Right lobe of liver (tissue), 4 donors: ENCODE data around the gene FERMT1.

Experiments used
- CTCF ChIP-seq, 4 donors: fragments of 200-600 bp in 3 of 4; fragments of 450-650 bp in 1 of 4; IDR thresholded peaks; one replicate each; pipeline versions ENCODE4 v1.5.1 to v1.8.0; 2016 to 2022; ENCODE audit warnings: antibody characterized with exemption in 4 of 4, mild to moderate bottlenecking in 2 of 4
- POLR2A ChIP-seq: fragments of 450-650 bp; IDR thresholded peaks from one replicate; pipeline ENCODE4 v1.6.1; 2017; ENCODE audit warnings: antibody characterized with exemption, mild to moderate bottlenecking
- donor health status: DM: no; HTN: no; CAD: no.
- donor health status: DM: no; HTN: no; CAD: no.
- donor health status: DM: no; HTN: yes; CAD: no.

- TF ChIP-seq CTCF (IDR thresholded peaks at IDR 0.05) (no peak), POLR2A (no peak)
These were observed 11.8 kb upstream of the FERMT1 start for GRCh38 chr20:6134592-6134991.
